Frontal cortex (tissue), 4 donors: Measurements from ENCODE around the gene STXBP5L. TPM values are rescaled to one million over a fixed set of nuclear protein-coding genes. Genes with fewer than 3 reads are reported as not detected.
"Not testable (repeated sequence)": the region's sequence is repeated elsewhere in the genome, so short reads cannot be mapped to it uniquely, and the experiment has no call there.

Source experiments
- DNase-seq, 2 donors: peaks; one replicate each; pipeline ENCODE4 v3.0.0; 2012; ENCODE audit warnings: low spot score in 2 of 2
- FAIRE-seq: peaks from 2 replicates; lab custom pipeline; 2012; peaks lifted over from hg19 to GRCh38; lab: Jason Lieb, UNC
- small RNA-seq: library from RNA; depleted of rRNA; stranded (forward); fragments of <200 nt; gene quantifications from one replicate; pipeline ENCODE3, GENCODE V24; 2014
- total RNA-seq: library from RNA; depleted of rRNA; stranded (reverse); fragments of >200 nt; gene quantifications from one replicate; pipeline ENCODE4 v1.2.3, GENCODE V29; 2014
- donor health status: control.
- donor health status: control.
- donor health status: control.

The STXBP5L gene
- total RNA-seq, 1 donor from 2014 or later, result 11.0 TPM

GRCh38 chr3:121399820-121400219 is 491.8 kb downstream of the STXBP5L start:
- no peak for FAIRE-seq
- no peak for DNase-seq

- FAIRE-seq (no peak), DNase-seq (no peak)
Measured at GRCh38 chr3:121405631-121406030, 497.6 kb downstream of the STXBP5L start.

- DNase-seq, result no peak
- FAIRE-seq, result no peak
Measured at GRCh38 chr3:121411523-121411922, 503.5 kb downstream of the STXBP5L start.

- no peak for FAIRE-seq
- no peak for DNase-seq
Measured at GRCh38 chr3:121414924-121415323, 506.9 kb downstream of the STXBP5L start.

- DNase-seq, result no peak
- FAIRE-seq, result no peak
Measured at GRCh38 chr3:121418182-121418581, 510.2 kb downstream of the STXBP5L start.

- DNase-seq (no peak), FAIRE-seq (no peak)
Measured at GRCh38 chr3:121424549-121424948, 516.5 kb downstream of the STXBP5L start.

GRCh38 chr3:121430664-121431215 is 522.7 kb downstream of the STXBP5L start:
- no peak for FAIRE-seq
- DNase-seq, result no peak

- FAIRE-seq (no peak), DNase-seq (no peak)
Measured at GRCh38 chr3:121431726-121432517, 523.9 kb downstream of the STXBP5L start.

GRCh38 chr3:121436074-121436473 is 528.1 kb downstream of the STXBP5L start:
- FAIRE-seq, result no peak
- no peak for DNase-seq

- DNase-seq, result no peak
- no peak for FAIRE-seq
Measured at GRCh38 chr3:121436641-121437040, 528.6 kb downstream of the STXBP5L start.

- FAIRE-seq (no peak), DNase-seq (no peak)
Measured at GRCh38 chr3:121443456-121443855, 535.5 kb downstream of the STXBP5L start.

GRCh38 chr3:121451752-121452151 is 543.7 kb downstream of the STXBP5L start:
- FAIRE-seq, DNase-seq: not testable (repeated sequence)

- DNase-seq (no peak), FAIRE-seq (no peak)
Measured at GRCh38 chr3:121462565-121462964, 554.6 kb downstream of the STXBP5L start.

- DNase-seq, result no peak
- peak; percentile 63 for FAIRE-seq
Measured at GRCh38 chr3:121463745-121464144, 555.7 kb downstream of the STXBP5L start.

GRCh38 chr3:121467085-121467484 is 559.1 kb downstream of the STXBP5L start:
- no peak for DNase-seq
- FAIRE-seq, result no peak

GRCh38 chr3:121473001-121473400 is 565.0 kb downstream of the STXBP5L start:
- FAIRE-seq (no peak), DNase-seq (no peak)

Small RNA genes within 50 kb of the gene (small RNA-seq; reads per million reads assigned to genes)
- gene MIR5682, result 0.08 reads per million

Other genes starting within 250 kb of the STXBP5L start
- under 0.01 TPM for gene HGD, start 226.0 kb upstream of the STXBP5L start, total RNA-seq
- gene RABL3, start 165.7 kb upstream of the STXBP5L start, total RNA-seq, result 12.6 TPM
- 24.9 TPM for gene GTF2E1, start 165.5 kb upstream of the STXBP5L start, total RNA-seq